Keratinocyte (primary cell): ENCODE results near the gene ALPK1.

Experiments
- CTCF ChIP-seq, 3 experiments: IDR thresholded peaks in 1 of 3; conservative IDR thresholded peaks in 1 of 3; optimal IDR thresholded peaks in 1 of 3; 2 replicates in 2 of 3; 3 replicates in 1 of 3; pipeline versions ENCODE3 to v1.5.1; 2011; ENCODE audit warnings: low read length in 3 of 3, mild to moderate bottlenecking in 3 of 3, moderate library complexity in 2 of 3, control low read depth in 1 of 3, inconsistent platforms in 1 of 3; ENCODE audit not compliant: insufficient read depth in 2 of 3; ENCODE audit errors: extremely low read depth in 1 of 3
- EZH2 ChIP-seq: IDR thresholded peaks from one replicate; pipeline ENCODE4 v1.6.1; 2012; ENCODE audit warnings: inconsistent platforms, mild to moderate bottlenecking, low read length, moderate library complexity

GRCh38 chr4:112312610-112313239 is 15.6 kb downstream of the ALPK1 start:
- TF ChIP-seq EZH2 (no peak), CTCF (optimal IDR thresholded peaks at IDR 0.05 in 1 of 3, IDR thresholded peaks at IDR 0.05 in 1 of 3, conservative IDR thresholded peaks at IDR 0.05 in 1 of 3; ENCODE audit: extremely low read depth in 1 of 3, insufficient read depth in 2 of 3, low read length in 3 of 3) (no peak)
